ENCODE results near the gene RGS1. TPM values are rescaled to one million over a fixed set of nuclear protein-coding genes. Genes with fewer than 3 reads are reported as not detected.

RGS1 gene
- total and polyA plus RNA-seq, 2 experiments from 2014 or later: not detected

- no peak overlapping the region for H3K4me3 Mint-ChIP-seq
- Histone ChIP-seq H3F3A (replicated peaks; ENCODE audit: low read depth) (no peaks in the 10 kb centered on the region), H3K4me2 (no peak overlapping the region), H3K9me2 (ENCODE audit: insufficient read depth) (no peaks in the 10 kb centered on the region), H3K27ac (ENCODE audit: low read depth) (peak overlapping the region; percentile 11; the same call in 1 of the 2 replicates), H4K20me1 (replicated peaks; ENCODE audit: insufficient read depth) (no peaks in the 10 kb centered on the region), H3K4me1 (ENCODE audit: insufficient read depth) (peaks cover 7% of the 10 kb centered on the region; the same call in 1 of the 2 replicates), H3K27me3 (ENCODE audit: insufficient read depth) (no peaks in the 10 kb centered on the region), H3K4me3 (no peak overlapping the region), H3K36me3 (ENCODE audit: insufficient read depth) (no peaks in the 10 kb centered on the region), H3K79me2 (replicated peaks; ENCODE audit: insufficient read depth) (no peaks in the 10 kb centered on the region), H2AFZ (peak overlapping the region; percentile 69)
- H3K4me1 Mint-ChIP-seq: peaks cover 17% of the 10 kb centered on the region; the same call in 2 of the 3 replicates
- DNase-seq (ENCODE audit: low spot score) (peak; percentile 24), ATAC-seq (peak; percentile 59)
- H3K9me3 Mint-ChIP-seq: no peaks in the 10 kb centered on the region
- H3K27ac Mint-ChIP-seq: peak overlapping the region; percentile 33; the same call in 1 of the 2 replicates
- no peak for TF ChIP-seq POLR2AphosphoS5 (IDR thresholded peaks at IDR 0.05; ENCODE audit: low read depth)
- TF ChIP-seq NANOG (IDR thresholded peaks at IDR 0.05; ENCODE audit: borderline replicate concordance): no peak
- no peak for TF ChIP-seq EZH2phosphoT487 (IDR thresholded peaks at IDR 0.05; ENCODE audit: unreplicated experiment)
- no peak for TF ChIP-seq REST (IDR thresholded peaks at IDR 0.05; ENCODE audit: unreplicated experiment)
- no peak for TF ChIP-seq STAT1 (IDR thresholded peaks at IDR 0.05; ENCODE audit: unreplicated experiment)
- H3K36me3 Mint-ChIP-seq (ENCODE audit: low read depth): no peaks in the 10 kb centered on the region
- no peaks in the 10 kb centered on the region for H3K27me3 Mint-ChIP-seq (ENCODE audit: insufficient read depth, low read depth, poor library complexity)
These were observed 3.6 kb downstream of the RGS1 start for GRCh38 chr1:192579010-192579738.

GRCh38 chr1:192580351-192580962 is 4.9 kb downstream of the RGS1 start:
- no peak overlapping the region for H3K4me3 Mint-ChIP-seq
- Histone ChIP-seq H3K27ac (ENCODE audit: low read depth) (no peak overlapping the region), H2AFZ (no peak overlapping the region), H4K20me1 (replicated peaks; ENCODE audit: insufficient read depth) (no peaks in the 10 kb centered on the region), H3K4me1 (ENCODE audit: insufficient read depth) (peaks cover 7% of the 10 kb centered on the region; the same call in 1 of the 2 replicates), H3K27me3 (ENCODE audit: insufficient read depth) (no peaks in the 10 kb centered on the region), H3F3A (replicated peaks; ENCODE audit: low read depth) (no peaks in the 10 kb centered on the region), H3K4me2 (no peak overlapping the region), H3K4me3 (no peak overlapping the region), H3K79me2 (replicated peaks; ENCODE audit: insufficient read depth) (no peaks in the 10 kb centered on the region), H3K36me3 (ENCODE audit: insufficient read depth) (no peaks in the 10 kb centered on the region), H3K9me2 (ENCODE audit: insufficient read depth) (no peaks in the 10 kb centered on the region)
- DNase-seq (ENCODE audit: low spot score): peak; percentile 57
- peak; percentile 87 for ATAC-seq
- TF ChIP-seq CTCF (conservative IDR thresholded peaks at IDR 0.05; ENCODE audit: low read depth in 2 of 2) (peak; percentile 44 to 82), JUNB (IDR thresholded peaks at IDR 0.05; ENCODE audit: unreplicated experiment) (no peak)
- H3K4me1 Mint-ChIP-seq: peaks cover 17% of the 10 kb centered on the region; the same call in 2 of the 3 replicates
- H3K27me3 Mint-ChIP-seq (ENCODE audit: insufficient read depth, low read depth, poor library complexity): no peaks in the 10 kb centered on the region
- H3K36me3 Mint-ChIP-seq (ENCODE audit: low read depth): no peaks in the 10 kb centered on the region
- H3K27ac Mint-ChIP-seq: no peak overlapping the region
- no peaks in the 10 kb centered on the region for H3K9me3 Mint-ChIP-seq
